HG02642 (cell line): Measurements from ENCODE around the gene NCKAP5.

Experiments used
- ATAC-seq: cut with Tn5 transposase; IDR thresholded peaks from one replicate; pipeline ENCODE4 v1.9.1; 2021; ENCODE audit warnings: mild to moderate bottlenecking; ENCODE audit not compliant: unreplicated experiment, poor library complexity

The NCKAP5 gene

DNA sequence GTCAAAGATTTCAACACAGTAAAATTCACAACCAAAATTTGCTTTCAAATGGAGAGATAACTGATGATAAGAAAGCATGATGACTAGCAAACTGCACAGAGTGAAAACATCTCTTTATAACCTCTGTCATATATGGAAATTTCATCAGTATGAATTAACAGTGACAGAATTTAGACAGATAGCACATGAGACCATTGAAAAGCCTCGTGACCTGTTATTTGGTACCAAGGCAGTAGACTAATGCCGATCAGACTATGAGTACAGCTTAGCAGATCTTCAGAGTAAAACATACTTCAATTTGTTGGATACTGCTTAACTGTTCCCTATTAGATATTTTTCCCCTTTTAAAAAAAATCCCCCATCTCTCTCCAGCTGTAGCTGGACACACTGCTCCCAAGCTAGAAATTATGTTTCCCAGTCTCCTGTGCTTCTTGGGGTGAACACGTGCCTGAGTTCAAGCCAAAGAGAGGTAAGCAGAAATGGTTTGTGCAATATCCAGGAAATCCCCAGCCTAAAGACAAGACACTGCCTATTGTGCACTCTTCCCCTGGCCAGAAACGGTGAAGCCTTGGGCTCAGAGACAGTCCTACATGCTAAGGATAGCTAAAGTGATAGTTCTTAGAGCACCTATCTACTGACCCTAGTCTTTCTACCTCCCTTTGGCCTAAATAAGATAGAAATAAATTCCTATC is 256.1 kb downstream of the NCKAP5 start:
- no peak for ATAC-seq

DNA sequence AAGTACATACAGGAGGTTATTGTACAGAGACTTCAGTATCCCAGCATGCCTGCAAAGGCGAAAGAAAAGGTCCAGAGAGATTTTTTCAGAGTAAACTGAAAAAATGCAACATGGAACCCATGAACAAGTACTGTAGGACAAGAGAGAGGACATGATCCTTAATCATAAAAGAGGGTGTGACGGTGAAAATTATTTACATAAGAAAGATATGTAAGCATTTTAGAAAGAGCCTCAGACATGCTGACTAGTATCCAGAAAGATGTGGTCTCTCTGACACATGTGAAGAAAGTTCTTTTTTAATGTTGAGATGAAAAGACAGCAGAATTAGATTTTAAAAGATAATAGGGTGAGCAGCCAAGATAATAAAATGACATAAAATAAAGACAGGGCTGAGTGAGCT is 262.0 kb downstream of the NCKAP5 start:
- ATAC-seq = no peak

DNA sequence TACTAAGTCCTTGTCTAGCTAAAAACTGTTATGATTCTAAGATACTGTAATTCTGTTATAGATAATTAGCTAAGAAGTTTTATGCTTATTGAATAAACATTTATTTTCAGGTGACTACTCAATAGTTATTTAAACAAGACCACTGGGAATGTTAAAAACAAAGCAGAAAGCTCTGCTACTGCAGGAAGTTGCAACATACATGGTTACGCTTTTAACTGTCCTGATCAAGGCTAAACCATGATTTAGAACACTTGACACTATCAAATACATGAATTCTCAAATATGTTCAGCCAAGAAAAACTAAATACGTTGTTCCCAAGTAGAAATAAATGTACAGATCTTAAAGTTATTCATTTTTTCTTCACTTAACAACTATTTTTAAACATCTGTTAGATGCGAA is 263.9 kb downstream of the NCKAP5 start:
- ATAC-seq = no peak

DNA sequence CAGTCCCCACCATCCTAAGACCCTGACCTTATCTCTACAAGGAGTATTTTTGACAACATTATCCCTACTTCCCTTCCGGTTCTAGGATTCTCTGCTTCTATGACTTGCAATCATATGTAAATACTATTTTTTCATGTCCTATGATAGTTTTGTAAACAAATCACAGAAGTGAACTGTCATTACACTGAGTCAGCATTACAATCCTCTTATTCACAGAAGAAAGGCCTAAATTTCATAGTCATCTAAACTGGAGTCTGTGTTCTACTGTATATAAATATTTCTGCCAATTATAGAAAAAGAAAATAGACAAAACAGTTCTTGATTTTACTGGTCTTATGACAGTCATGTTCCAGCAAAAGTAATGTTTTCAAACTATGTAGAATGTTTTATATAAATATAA is 265.1 kb downstream of the NCKAP5 start:
- no peak for ATAC-seq

DNA sequence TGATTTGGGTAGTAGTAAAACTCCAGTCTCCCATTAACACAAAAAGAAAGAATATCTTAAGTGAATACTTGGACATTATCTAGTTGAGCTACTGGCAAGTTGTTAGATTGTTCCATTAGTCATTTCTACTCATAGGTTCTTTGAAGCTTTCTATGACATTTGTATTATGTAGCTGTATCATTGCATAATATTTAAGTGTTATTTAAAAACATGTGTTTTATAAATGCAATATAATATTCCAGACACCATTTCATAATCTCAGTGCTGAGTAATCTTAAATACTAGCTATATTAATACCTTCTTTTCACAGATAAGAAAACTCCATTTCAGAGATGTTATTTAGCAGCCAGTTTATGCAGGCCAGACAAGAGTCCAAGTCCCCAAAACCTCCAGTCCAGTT is 271.9 kb downstream of the NCKAP5 start:
- ATAC-seq = no peak

DNA sequence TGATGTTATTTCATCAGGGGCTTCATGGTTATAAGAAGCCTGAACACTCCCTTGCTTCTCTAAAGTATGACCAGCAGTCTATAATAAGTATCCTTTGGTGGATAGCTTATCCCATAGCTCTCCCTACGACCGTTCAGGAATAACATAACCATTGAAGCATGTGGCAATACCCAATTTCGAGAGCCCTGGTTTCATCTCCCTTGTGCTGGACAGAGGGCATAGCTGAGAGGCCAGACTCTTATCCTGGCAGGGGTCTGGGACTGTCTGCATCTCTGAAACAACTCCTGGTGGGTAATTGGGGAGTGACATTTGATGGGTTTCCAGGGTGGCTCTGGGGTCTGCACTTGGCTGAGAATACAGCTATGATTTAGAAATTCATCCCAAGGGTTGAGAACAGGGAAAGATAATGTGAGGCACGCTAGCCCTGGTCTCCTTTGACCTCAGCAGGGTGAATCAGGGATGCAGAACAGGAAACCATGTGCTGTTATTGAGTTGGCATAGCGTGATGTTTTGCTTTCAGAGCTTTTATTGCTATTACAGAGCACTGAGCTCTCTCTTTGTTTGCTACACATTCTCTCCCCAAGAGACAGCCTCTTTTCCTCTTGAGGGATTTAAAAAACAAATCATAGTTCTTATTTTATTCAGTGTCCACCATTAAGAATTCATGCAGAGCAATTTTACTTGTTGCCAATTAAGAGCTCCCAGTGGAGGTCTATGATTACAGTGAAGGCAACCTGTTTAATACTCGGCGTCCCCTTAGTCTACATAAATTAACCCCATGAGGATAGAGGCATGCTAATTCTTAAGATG is 274.5 kb downstream of the NCKAP5 start:
- ATAC-seq = no peak

DNA sequence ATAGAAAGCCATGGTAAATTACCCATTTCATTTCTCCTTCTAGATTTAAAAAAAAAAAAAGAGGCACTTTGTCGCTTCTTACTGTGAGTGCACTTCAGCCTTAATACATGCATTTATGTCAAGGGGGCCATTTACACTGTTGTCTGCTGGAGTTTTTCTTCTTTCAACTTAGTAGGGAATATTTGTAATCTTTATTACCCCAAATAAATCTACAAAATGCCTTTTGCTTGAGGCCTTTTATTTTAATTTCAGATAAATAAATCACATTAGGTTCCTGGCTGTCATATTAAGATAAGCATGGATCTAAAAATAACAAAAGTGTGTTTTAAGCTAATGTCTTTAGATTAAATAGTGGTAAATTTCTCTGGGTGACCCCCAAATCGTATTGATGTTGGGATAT is 276.0 kb downstream of the NCKAP5 start:
- ATAC-seq = no peak

DNA sequence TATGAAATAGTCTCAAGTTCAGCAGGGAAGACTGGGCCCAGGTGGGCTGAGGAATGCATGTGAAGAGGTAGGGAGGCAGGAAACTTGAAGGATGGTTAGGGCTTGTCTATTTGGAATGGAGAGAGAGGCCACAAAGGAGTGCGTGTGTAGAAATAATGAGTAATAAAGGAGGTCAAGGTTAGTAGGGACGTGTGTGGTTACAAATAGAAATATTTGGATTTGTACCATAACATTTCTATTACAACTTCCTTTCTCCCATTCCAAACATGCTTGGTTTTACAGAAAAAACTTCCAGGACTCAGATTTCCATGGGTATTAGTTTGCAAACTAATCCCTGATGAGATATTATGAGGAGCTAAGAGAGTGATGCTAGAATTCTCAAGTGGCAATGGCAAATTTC is 280.6 kb downstream of the NCKAP5 start:
- no peak for ATAC-seq

DNA sequence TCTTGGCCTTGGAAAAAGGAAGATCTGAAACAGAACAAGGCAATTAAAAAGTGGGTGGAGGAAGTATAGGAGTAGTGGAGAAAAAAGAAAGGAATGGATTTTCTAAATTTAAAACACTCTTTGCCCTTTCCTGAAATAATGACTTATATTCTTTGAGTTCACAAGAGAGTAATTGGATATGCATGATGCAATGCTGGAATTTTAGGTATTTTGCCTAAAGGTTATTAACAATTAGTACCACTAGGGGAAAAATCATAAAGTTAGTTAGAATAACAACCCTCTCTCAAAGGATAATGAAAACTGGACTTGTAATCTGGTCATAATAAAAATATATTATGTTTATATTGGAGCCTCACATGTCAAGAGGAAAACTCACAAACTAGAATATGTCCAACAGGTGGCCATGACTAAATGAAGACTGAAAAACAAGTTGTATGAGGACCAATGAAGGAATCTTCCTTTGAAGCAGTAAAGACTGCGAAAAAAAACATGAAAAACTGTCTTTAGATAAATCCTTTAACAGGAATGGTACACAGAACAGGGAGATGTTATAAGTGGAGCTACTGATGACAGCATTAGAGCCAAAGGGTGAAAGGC is 281.8 kb downstream of the NCKAP5 start:
- ATAC-seq = no peak

DNA sequence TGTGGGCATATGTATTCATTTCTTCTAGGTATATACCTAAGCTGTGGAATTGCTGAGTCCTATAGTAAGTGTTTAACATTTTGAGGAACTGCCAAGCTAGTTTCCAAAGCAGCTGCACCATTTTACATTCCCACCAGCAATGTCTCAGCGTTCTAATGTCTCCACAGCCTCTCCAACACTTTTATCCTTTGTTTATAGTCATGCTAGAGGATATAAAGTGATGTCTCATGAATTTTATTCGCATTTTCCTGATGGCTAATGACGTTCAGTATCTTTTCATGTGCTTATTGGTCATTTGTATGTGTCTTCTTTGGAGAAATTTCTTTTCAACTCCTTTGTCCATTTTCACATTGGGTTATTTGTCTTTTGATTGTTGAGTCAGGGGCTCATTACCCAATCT is 295.2 kb downstream of the NCKAP5 start:
- no peak for ATAC-seq

DNA sequence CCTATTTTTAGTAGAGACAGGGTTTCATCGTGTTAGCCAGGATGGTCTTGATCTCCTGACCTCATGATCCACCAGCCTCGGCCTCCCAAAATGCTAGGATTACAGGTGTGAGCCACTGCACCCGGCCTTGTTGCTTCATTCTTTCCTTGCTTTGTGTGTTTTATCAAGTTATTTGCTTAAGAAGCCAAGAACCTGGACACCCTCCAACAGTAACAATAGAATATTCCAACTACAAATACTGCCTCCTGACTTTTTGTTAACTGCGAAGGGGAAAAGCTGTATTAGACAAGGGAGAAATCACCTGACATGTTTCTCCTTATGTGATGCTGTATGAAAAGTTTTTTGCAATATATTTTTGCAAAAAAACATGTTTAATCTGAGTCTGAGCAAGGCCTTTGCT is 297.2 kb downstream of the NCKAP5 start:
- no peak for ATAC-seq

DNA sequence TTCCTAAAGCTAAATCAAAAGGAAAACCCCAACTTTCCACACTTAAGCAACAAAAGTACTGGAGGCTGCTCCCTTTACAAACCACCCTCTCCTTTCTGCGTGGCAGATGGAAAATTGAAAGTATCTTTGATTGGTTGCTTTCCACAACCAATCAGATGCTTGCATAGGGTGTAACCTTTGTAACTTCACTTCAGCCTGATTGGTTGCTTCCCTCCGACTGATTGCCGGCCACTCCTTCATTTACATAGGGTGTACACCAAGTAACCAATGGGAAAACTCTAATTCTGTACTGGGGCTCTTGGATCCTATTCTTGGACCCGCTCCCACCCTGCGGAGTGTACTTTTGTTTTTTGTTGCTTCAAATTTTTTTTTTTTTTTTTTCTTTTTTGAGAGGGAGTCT is 297.7 kb downstream of the NCKAP5 start:
- ATAC-seq = no peak

DNA sequence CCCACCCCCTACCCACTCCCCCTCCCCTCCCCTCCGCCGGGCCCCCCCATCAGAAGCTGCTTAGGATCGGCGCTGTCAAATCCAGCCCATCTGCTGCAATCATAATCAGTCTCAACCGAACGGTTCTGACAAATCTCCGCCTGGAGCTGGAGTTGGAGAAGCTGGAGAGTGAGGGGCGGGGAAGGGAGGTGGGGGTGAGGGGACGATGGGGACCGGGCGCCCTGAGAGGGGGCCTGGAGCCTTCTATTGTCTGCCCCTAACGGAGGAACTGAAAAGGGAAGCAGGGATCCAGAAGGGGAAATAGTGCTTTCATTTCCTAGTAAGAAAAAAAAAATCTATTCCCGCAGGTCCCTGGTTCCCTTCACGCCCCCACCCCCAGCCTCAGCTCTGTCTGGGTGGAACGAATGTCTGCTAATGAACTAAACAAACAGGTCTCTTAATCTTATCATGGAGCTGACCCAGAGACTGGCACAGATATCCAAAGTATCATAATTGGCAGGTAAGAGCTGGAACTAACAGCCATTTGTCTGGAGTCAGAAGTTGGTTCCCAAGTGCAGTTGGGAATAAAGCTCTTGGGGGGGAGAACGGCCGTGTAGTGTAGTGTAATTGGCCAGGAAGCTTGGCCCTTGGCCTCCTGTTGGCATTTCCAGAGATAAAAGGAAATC is 301.2 kb downstream of the NCKAP5 start:
- no peak for ATAC-seq

DNA sequence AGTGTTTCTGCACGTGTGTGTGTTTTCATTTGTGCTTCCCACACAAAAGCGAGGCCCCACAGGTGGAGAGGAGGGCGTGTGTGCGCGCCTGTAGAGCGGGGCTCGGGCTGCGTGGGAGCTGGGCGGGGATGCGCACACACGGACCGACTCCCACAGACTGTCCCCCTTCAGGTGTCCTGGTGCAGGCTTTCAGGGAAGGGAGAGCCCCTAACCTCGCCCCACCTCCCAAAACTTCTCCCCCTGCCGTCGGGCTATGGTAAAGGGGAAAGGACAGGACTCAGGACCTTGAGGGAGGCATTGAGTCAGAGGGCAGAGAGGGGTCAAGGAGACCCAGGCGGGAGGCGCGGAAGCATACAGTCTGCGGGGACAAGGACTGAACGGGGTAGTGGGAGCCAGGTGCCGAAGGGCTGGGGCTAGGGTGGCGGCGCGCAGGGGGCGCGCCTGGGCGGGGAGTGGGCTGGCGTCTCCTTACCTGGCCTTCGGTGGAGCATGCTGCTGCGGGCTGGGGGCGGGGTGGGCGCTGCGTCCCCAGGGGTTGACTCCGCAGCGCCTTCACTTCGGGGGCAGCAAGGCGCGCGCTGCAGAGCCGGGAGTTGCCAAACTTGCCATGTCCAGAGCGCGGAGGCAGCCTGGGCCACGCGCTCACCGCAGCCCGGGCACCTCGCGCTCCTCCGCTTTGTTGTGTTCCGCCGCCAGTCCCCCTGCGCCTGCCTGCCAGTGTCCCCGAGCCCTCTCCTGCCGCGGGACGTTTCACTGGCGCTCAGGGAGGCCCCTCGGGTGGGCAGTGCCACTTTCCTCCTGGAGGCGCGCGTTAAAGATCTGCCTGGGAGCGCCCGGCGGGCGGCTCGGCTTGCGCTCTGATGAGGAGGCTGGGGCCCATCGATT is 302.0 kb downstream of the NCKAP5 start:
- no peak for ATAC-seq

DNA sequence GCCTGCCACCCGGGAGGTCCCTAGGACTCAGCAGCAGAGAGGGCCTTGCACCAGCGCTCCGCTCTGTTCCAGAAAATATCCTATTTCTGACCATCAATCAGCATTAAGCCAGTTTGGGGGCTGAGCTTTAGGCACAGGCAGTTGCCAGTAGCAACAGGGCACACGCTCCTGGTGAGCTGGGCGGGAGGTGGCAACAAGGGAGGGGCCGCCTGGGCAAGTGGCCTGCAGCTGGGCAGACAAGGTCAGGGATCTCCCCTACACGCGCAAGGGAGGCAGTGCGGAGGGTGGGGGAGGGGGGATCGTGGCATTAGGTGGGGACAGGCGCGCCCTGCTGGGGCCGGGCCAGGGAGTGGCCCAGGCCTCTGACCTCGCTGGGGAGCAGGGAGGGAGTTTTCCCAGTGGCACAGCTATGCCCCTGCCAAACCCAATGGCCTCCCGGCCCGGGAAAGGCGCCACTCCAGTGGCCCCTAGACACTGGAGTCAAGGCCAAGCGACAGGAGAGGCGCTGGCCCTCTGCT is 302.8 kb downstream of the NCKAP5 start:
- no peak for ATAC-seq

DNA sequence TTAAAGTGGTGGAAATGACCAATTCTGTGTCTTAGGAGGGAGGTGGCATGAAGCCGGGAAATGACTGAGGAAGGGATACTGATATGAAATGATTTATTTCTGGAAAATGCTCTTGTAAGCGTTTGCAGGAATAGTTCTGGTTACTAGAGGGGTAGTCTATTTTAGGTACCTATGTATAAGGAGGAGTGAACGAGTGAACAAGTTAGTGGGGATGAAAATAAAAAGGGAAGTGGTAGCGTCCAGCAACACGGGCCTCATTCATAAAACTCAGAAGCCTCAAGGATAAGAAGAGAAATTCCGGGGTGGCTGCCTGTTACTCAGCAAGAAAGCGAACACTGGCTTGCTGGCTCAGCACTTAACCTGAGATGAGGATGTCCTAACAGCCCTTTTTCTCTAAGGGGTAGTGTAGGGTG is 303.3 kb downstream of the NCKAP5 start:
- no peak for ATAC-seq

DNA sequence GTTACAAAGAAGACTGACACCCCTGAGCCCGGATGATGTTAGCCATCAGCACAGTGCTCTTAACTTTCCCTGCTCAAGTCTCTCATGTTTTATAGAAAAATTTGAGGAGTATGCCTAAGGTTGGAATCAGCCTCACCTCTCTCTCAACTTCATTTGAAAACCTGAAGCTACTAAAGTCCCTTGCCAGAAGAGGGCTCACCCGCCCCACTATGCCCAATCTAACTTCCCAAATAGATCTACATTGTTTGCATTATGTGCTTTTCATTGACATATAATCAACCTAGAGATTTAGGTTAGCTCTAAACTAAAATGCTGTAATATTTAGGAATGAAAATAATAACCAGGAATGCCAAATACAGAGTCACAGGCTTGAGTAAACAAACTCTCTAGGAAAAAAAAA is 305.4 kb downstream of the NCKAP5 start:
- no peak for ATAC-seq

DNA sequence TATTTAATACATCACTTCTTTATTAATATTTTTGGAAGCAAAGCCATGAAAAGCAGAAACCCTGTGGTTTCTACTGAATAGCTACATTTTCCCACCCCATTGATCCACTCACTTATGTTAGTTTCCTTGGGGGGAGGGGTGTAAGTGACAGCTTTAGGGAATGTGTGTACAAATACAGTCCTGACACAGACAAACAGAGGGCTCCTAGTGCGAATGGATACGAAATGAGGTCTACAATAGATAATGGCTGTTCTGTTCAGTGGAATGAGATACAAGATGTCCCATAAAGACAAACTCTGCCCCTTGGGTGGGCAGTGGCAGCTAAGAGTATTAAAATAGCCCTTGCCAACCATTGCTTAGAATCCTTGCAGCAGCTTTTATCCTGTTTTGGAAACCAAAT is 312.9 kb downstream of the NCKAP5 start:
- ATAC-seq = no peak

DNA sequence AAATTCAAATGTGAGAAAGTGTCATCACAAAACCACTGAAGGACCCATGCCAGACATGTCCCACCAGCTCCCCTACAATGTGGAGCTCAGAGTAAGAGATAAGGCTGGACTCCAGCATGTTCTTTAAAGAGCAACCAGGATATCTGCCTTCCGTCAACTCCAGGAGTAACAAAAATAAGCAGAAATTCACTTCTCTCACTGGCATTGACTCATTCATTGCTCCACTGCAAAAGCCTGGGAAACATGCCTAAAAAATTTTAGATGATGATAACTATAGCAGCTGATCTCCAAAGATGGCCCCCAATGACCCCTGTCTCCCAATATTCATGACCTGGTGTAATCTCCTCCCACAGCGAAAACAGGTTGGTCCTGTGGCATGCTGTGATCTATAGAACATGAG is 314.5 kb downstream of the NCKAP5 start:
- ATAC-seq = no peak

DNA sequence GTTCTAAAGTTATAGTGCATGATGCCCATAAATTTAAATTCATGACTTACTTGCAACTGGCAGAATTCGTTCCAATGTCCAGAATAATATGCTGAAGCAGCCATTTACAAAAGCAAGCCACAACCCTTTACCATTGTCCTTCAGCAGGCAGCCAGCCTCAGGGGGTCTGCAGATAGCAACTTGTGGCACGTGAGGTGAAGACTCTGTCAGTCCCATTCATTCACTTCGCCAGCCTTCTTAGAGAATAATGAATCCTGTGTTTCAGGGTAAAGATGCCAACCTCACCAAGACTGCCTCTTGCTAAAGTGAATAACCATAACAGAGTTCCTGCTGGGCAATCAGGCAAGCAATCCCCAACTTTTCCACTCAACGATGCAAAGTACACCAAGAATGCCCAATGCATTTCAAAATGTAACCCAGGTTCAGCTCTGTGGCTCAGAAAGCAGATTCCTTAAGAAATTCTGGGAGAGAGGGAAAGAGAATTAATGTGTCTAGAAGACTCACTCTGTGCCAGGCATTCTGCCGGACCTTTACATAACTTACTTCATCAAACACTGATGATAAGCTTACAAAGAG is 315.4 kb downstream of the NCKAP5 start:
- no peak for ATAC-seq
